RWPE1 (cell line): ENCODE measurements around the gene CLCNKA.
"Not testable (repeated sequence)": the region's sequence is repeated elsewhere in the genome, so short reads cannot be mapped to it uniquely, and the experiment has no call there.

Source experiments
- CTCF ChIA-PET: fragments of 350-600 bp; sonication (Branson Sonifier 250); formaldehyde crosslinking; extraction: SDS; loops from one replicate; lab custom pipeline; 2021; lab: Yijun Ruan, JAX
- POLR2A ChIA-PET: fragments of 400-600 bp; formaldehyde crosslinking; extraction: SDS; loops from one replicate; lab custom pipeline; 2020; ENCODE audit warnings: antibody characterized with exemption; ENCODE audit not compliant: low non-redundant PET; lab: Yijun Ruan, JAX
- DNase-seq: peaks from one replicate; pipeline ENCODE4 v3.0.0; 2012; ENCODE audit warnings: low spot score
- H3K27ac ChIP-seq: fragments of 450-650 bp; 2 replicates; pipeline ENCODE4 v1.5.1; 2017
- TF ChIP-seq, protein P1 (sequence below): fragments of 450-650 bp; conservative IDR thresholded peaks from 2 replicates; pipeline ENCODE4 v1.5.1; 2017; ENCODE audit warnings: low read depth, mild to moderate bottlenecking

CLCNKA gene

DNA sequence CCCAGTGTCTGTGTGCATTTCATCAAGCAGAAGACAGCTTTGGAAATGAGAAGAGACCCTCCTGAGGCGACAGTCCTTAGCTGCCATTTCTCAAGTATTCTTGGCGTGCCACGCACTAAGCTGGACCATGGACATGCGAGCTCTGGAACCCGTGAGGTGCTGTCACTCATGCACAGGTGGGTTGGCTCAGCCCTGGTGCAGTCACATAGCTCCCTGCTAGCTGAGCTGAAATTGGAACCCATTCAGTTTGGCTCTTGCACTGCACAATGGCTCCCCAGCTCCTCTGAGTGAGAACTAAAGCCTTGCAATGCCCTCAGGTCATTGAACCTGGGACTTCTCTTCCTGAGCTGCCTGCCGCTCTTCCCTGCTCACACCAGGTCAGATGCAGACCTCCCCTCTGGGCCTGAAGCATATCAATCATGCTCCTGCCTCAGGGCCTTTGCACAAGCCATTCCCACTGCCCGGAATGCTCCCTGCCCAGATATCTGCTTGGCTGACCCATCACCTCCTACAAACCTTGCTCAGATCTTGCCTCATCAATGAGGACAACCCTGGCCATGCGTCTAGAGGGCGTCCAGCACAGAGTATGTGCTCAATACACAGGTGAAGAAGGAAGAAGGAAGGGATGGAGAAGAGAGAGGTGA is 24.1 kb upstream of the CLCNKA start:
- ChIA-PET POLR2A (no interaction called here), CTCF (no interaction called here)
- no peak overlapping the region for H3K27ac ChIP-seq
- TF ChIP-seq, protein P1, sequence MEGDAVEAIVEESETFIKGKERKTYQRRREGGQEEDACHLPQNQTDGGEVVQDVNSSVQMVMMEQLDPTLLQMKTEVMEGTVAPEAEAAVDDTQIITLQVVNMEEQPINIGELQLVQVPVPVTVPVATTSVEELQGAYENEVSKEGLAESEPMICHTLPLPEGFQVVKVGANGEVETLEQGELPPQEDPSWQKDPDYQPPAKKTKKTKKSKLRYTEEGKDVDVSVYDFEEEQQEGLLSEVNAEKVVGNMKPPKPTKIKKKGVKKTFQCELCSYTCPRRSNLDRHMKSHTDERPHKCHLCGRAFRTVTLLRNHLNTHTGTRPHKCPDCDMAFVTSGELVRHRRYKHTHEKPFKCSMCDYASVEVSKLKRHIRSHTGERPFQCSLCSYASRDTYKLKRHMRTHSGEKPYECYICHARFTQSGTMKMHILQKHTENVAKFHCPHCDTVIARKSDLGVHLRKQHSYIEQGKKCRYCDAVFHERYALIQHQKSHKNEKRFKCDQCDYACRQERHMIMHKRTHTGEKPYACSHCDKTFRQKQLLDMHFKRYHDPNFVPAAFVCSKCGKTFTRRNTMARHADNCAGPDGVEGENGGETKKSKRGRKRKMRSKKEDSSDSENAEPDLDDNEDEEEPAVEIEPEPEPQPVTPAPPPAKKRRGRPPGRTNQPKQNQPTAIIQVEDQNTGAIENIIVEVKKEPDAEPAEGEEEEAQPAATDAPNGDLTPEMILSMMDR: no peak
- no peak for DNase-seq

DNA sequence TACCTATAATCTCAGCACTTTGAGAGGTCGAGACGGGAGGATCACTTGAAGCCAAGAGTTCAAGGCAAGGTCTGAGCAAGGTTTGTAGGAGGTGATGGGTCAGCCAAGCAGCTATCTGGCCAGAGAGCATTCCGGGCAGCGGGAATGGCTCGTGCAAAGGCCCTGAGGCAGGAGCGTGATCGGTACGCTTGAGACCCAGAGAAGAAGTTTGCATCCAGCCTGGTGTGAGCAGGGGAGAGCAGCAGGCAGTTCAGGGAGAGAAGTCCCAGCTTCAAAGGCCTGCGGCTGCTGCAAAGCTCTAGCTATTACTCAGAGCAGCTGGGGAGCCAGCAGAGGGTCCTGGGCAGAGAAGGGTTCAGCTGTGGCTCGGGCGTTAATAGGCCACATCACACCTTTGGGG is 22.9 kb upstream of the CLCNKA start:
- H3K27ac ChIP-seq: no peak overlapping the region
- ChIA-PET CTCF (no interaction called here), POLR2A (interaction anchor here (0.5 kb wide), 1 partner anchor 217 kb away, joined by 5 read pairs; no protein-coding TSS in a partner anchor)
- no peak for DNase-seq
- TF ChIP-seq, protein P1: no peak

DNA sequence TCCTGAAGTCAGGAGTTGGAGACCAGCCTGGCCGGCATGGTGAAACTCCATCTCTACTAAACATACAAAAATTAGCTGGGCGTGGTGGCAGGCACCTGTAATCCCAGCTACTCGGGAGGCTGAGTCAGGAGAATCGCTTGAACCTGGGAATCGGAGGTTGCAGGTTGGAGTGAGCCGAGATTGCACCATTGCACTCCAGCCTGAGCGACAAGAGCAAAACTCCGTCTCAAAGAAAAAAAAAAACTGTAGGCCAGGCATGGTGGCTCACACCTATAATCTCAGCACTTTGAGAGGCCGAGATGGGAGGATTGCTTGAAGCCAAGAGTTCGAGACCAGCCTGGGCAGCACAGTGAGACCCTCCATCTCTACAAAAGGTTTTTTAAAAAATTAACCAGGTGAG is 20.6 kb upstream of the CLCNKA start:
- CTCF ChIA-PET, H3K27ac ChIP-seq, DNase-seq, POLR2A ChIA-PET: not testable (repeated sequence)

DNA sequence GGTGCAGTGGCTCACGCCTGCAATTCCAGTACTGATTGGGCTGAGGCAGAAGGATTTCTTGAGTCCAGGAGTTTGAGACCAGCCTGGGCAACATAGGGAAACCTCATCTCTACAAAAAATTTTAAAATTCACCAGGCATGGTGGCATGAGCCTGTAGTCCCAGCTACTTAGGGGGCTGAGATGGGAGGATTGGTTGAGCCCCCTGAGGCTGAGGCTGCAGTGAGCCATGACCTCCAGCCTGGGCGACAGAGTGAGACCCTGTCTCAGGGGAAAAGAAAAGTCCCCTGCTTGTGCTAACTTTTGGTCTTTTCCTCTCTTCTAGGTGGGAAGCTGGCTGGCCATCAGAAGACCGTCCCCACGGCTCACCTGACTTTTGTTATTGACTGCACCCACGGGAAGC is 16.2 kb upstream of the CLCNKA start:
- H3K27ac ChIP-seq: no peak overlapping the region
- ChIA-PET POLR2A (no interaction called here), CTCF (interaction anchor here (0.8 kb wide), 1 partner anchor 50 kb away, joined by 3 read pairs; no protein-coding TSS in a partner anchor)
- TF ChIP-seq, protein P1: no peak
- DNase-seq: no peak

DNA sequence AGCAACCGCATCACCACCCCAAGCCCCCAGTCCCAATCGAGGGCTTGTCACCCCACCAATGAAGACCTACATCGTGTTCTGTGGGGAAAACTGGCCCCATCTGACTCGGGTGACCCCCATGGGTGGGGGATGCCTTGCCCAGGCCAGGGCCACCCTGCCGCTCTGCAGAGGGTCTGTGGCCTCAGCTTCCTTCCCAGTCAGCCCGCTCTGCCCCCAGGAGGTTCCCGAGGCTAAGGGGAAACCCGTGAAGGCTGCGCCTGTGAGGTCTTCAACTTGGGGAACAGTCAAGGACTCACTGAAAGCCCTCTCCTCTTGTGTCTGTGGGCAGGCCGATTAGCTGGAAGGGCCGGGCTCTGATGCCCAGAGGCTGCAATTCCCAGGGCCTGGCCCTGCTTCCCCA is 15.8 kb upstream of the CLCNKA start:
- no peak for DNase-seq
- H3K27ac ChIP-seq: peak overlapping the region; percentile 67; the same call in 1 of the 2 replicates
- POLR2A ChIA-PET: no interaction called here
- CTCF ChIA-PET: interaction anchor here (0.8 to 1.0 kb wide), 2 partner anchors 49 to 67 kb away, joined by 3 read pairs; no protein-coding TSS in a partner anchor
- TF ChIP-seq, protein P1: no peak

DNA sequence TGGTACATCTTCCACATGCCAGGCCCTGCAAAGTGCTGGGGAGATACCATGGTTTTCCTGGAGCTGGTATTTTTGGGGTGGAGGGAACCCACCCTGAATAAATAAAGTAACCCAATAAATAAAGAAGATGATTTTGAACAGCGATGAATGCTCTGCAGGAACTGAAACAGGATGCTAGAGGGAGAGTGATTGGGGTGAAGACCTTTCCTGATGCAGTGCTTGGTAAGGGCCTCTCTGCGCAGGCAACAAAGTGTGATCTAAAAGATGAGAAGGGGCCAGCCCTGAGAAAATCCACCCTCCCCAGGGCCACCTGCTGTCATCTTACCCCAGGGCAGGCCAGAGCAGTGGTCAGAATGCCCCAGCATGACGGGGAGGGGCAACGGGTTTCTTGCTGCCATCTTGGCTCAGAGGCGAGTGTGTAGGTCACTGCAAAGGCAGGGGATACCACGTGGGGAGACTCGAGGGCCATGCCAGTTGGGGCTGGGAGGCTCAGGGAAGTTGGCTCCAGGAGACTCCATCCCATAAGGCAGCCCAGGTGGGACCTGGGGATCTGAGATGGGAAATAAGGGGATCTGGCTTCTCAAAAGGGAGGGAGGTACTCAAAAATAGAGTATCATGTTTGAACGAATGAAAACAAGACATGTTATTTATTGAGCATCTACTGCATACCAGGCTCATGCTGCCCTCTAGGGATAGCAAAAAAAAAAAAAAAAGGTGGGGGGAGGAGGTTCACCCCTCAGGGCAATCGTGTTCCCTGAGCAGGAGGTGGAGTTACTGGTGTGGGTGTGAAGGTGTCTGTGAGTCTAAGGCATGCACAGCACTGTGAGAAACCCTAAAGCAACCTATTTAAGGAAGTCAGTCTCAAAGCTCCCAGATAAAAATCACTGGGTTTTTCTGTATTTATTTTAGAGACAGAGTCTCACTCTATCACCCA is 15.0 kb upstream of the CLCNKA start:
- ChIA-PET CTCF (interaction anchor here (0.8 to 1.7 kb wide), 4 partner anchors 10 to 66 kb away, joined by 3 to 7 read pairs (median 6); no protein-coding TSS in a partner anchor), POLR2A (interaction anchor here (0.6 kb wide), 1 partner anchor 170 kb away, joined by 3 read pairs; no protein-coding TSS in a partner anchor)
- TF ChIP-seq, protein P1: 0 out of 2 replicates have a peak, but pooled peaks have one; percentile 16
- peak; percentile 80 for DNase-seq
- H3K27ac ChIP-seq: peak overlapping the region; percentile 67
